ENCODE data around the gene POTEG.
"Not testable (repeated sequence)": the region's sequence is repeated elsewhere in the genome, so short reads cannot be mapped to it uniquely, and the experiment has no call there.

The POTEG gene

DNA sequence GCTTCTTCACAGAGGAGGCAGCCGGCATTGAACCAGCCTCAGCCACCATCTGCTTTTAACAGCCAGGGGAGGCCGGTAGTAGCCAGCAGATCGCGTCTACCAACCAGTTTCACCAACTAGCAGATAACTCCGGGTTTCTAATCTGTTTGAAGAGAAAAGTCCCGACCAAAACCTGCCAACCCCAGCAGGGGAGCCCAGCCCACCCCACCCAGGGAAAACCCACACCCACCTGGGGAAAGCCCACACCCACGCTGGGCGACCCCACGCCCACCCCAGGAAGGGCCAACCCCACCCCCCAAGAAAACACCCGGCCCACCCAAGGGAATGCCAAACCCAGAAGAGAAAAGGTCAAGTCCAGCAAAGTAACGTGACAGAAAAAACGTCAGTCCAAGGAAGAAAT is at the start of gene POTEG:
Gene POTEG, minus strand, starts transcription at position 101 of the 400 bp plus-strand sequence. Its CDS starts 52 bp downstream, at position 49.
- not testable (repeated sequence) for DNase-seq

GRCh38 chr14:19482093-19482492 is 48.0 kb upstream of the POTEG start:
- DNase-seq = not testable (repeated sequence)

- DNase-seq = not testable (repeated sequence)
Observed at GRCh38 chr14:19481421-19481820, 47.3 kb upstream of the POTEG start.

DNA sequence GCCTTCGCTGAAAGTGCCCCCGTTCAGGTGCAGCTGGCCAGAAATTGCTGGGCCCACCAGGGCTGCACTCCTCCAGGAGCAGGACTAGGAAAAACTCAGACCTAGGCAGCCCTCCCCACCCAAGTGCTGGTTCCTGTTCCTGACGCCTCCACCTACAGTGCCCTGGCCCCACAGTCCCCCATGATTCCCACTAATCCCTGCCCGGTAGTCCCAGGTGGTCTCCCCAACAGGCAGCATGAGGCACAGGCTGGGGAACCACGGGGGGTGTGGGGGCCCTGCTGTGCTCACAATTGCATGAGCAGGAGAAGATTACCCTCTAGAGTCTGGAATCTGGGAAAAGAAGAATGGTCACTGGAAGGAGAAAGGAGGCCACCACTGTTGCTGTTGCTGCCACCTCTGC is 46.4 kb upstream of the POTEG start:
- not testable (repeated sequence) for DNase-seq

DNA sequence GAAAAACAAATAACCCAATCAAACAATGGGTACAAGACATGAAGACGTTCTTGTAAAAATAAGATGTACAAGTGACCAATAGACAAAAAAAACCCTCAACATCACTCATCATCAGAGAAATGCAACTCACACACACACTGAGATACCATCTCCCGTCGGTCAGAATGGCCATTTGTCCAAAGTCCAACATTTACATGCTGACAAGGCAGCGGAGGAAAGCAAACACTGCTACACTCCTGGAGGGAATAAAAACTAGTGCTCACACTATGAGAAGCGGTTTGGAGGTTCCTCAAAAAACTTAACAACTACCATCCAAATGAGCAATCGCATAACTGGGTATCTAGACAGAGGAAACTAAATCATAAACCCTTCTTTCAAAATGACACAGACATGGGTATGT is 11.6 kb upstream of the POTEG start:
- not testable (repeated sequence) for DNase-seq

DNA sequence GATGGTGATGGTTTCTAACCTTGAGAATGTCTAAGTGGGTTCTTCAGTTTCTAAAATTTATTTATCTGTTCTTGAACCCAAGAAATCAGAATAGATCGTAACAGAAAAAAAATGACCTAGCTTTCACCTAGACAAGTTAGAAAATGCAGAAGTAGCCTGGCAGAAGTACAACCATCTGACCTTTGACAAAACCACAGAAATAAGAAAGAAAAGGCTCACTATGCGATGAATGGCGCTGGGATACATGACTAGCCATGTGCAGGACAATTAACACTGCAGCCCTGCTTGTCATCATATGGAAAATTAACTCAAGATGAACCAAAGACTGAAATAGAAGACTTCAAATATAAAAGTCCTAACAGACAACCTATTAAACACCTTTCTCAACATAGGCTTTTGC is 5.7 kb upstream of the POTEG start:
- not testable (repeated sequence) for DNase-seq

DNA sequence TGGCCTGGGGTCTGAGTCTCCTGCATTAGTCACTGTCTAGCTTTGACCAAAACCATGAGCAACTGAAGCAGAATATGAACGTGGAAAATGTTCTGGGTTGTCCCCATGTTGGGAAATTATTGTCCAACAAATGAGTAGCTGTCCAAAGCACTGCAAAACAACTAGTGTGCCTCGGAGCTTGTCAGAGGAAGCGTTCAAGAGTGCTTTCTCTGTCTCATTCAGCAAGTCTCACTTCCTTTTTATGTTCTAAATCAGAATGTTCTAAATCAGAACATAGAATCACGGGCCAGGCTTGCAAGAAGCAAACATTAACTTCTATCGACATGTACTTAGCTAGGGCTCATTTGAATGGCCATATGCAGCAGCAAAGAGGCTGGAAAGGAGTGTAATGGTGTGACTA is 5.1 kb upstream of the POTEG start:
- not testable (repeated sequence) for DNase-seq

DNA sequence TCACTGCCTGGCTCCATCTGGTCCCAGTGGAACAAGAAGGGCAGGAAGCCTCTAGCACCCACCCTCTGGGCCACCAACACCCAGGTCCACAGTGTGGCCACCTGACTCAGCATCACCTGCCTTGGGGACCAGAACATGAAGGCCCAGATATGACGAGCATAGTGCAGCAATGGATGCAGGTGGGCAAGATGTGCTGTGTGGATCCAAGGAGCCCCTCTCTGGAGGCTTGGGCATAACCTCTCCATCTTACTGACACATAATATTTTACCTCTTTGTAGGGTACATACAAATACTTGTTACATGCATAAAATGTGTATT is 2.9 kb upstream of the POTEG start:
- not testable (repeated sequence) for DNase-seq

DNA sequence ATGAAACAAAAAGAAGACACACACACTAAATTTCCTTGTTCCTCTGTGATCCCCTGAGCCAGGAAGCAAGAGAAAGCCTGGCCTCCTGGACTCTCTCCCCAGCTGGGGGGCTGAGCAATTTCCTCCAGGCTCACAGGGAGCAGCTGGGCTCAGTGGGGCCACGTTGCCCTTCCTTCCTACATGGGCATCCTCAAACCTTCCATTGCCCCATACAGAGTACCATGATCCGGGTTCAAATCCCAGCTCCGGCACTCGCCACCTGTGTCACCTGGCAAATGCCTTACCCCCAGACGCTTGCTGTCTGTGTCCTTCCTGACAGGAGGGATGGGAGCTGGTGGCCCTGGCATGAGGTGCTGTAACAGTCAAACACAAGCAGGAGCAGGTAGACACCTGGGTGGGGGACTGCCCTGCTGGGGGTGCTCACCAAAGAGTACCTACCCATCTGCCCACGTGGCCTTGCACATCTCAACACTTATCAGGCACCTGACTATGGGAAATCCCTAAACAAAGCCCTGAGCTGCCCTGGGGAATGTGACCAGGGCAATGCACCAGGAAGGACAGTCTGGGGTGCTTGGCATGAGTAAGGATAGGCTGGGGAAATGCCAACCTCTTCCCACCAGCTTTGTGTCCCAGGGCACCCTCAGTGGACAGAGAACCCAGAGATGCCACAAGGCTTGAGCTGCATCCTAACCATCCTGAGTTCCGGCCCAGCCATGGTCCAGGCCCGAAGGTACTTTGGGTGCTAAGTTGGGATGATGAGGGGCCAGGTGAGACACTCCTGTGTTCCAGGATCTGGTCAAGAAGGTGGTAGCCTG is 2.4 kb upstream of the POTEG start:
- not testable (repeated sequence) for DNase-seq

- not testable (repeated sequence) for DNase-seq
Observed at GRCh38 chr14:19435852-19436251, 1.7 kb upstream of the POTEG start.

DNA sequence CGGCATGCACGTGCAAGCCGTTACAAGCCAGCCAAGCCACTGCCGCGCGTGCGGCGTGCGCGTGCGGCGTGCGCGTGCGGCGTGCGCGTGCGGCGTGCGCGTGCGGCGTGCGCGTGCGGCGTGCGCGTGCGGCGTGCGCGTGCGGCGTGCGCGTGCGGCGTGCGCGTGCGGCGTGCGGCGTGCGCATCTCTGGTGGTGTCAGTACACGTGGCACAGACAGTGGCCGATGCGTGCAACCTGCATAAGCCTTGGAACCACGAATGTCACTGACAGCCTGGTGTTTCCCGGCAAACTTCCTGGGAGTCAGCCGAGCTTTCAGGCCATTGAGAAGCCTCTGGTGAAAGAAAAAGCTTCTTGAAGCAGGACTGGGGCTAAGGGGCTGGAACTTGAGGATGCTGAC is 750 bp upstream of the POTEG start:
- DNase-seq = not testable (repeated sequence)

GRCh38 chr14:19433765-19434164 is 376 bp downstream of the POTEG start:
- not testable (repeated sequence) for DNase-seq

DNA sequence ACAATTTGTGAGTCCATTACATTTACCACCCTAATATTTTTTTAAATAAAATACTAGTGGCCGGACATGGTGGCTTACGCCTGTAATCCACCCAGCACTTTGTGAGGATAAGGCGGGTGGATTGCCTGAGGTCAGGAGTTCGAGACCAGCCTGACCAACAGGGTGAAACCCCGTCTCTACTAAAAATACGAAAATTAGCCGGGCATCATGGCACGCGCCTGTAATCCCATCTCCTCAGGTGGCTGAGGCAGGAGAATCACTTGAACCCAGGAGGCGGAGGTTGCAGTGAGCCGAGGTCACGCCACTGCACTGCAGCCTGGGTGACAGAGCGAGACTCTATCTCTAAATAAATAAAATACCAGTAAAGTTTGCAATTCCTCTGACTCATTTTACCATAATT is 25.6 kb downstream of the POTEG start:
- DNase-seq = not testable (repeated sequence)

GRCh38 chr14:19402097-19402496 is 32.0 kb downstream of the POTEG start:
- not testable (repeated sequence) for DNase-seq

- not testable (repeated sequence) for DNase-seq
Observed at GRCh38 chr14:19394727-19395126, 39.4 kb downstream of the POTEG start.

- DNase-seq = not testable (repeated sequence)
Observed at GRCh38 chr14:19390230-19390629, 43.9 kb downstream of the POTEG start.

- DNase-seq = not testable (repeated sequence)
Observed at GRCh38 chr14:19388741-19389140, 45.4 kb downstream of the POTEG start.

GRCh38 chr14:19386996-19387395 is 47.1 kb downstream of the POTEG start:
- not testable (repeated sequence) for DNase-seq

DNA sequence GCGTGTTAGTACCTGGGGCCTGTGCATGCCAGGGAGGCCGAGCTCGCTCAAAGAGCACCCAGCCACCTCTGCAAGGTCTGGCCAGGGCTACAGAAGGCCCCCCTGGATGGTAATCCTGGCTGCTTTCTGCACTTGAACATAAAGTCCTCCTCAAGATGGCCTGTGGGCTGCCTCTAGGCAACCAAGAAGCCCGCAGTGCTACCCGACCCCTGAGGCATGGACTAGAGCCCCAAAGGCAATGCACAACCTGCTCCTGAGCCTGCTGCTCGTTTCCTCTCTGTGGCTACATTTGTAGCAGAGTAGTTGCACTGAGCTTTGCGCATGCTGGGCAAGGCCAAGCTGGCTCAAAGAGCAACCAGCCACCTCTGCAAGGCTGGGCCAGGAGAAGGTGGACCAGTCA is 47.8 kb downstream of the POTEG start:
- not testable (repeated sequence) for DNase-seq

GRCh38 chr14:19384088-19384781 is 49.9 kb downstream of the POTEG start:
- not testable (repeated sequence) for DNase-seq

- DNase-seq = not testable (repeated sequence)
Observed at GRCh38 chr14:19383008-19383584, 51.0 kb downstream of the POTEG start.

GRCh38 chr14:19380137-19380536 is 54.0 kb downstream of the POTEG start:
- not testable (repeated sequence) for DNase-seq

DNA sequence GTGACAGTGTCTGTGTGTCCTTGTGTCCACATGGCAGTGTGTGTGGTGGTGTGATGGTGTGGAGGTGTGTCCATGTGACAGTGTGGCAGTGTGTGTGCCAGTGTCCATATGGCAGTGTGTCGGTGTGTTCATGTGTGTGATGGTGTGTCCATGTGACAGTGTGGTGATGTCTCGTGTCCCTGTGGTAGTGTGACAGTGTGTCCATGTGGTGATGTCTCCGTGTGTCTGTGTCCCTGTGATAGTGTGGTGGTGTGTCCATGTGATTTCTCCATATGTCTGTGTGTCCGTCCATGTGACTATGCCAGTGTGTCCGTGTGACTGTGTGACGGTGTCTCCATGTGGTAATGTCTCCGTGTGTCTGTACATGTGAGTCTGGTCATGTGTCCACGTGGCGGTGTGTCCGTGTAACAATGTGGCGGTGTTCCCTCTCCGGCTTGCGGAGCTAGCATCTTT is 59.7 kb downstream of the POTEG start:
- DNase-seq = not testable (repeated sequence)

Measured in CD4-positive, alpha-beta T cell treated with Interleukin-6 for 4 hours (primary cell).